ENCODE results near the gene TMTC2.

DNA sequence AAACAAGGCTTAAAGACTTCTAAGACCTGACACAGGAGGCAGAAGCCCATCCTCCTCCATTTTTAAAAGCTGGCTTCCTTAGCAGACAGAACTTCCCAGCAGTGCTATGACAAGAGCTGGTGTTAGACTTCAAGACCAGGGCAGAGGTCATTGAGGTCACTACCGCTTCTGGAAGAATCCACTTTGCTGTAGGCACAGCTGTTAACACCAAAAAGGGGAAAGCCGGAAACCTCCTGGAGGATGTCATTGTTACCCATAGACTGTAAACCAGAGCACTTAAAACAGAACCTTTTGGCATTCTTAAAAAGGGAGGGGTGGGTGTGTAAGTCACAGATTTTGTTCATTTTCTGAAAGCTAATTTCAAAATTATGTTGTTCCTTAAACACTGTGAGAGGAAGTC is 445.7 kb downstream of the TMTC2 start:
- TF ChIP-seq, protein P1, sequence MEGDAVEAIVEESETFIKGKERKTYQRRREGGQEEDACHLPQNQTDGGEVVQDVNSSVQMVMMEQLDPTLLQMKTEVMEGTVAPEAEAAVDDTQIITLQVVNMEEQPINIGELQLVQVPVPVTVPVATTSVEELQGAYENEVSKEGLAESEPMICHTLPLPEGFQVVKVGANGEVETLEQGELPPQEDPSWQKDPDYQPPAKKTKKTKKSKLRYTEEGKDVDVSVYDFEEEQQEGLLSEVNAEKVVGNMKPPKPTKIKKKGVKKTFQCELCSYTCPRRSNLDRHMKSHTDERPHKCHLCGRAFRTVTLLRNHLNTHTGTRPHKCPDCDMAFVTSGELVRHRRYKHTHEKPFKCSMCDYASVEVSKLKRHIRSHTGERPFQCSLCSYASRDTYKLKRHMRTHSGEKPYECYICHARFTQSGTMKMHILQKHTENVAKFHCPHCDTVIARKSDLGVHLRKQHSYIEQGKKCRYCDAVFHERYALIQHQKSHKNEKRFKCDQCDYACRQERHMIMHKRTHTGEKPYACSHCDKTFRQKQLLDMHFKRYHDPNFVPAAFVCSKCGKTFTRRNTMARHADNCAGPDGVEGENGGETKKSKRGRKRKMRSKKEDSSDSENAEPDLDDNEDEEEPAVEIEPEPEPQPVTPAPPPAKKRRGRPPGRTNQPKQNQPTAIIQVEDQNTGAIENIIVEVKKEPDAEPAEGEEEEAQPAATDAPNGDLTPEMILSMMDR (IDR thresholded peaks at IDR 0.05) = no peak
- no peak for TF ChIP-seq POLR2A (IDR thresholded peaks at IDR 0.05)

Data from adrenal gland (tissue), 5 donors.